BJ (cell line): Measurements from ENCODE around the gene MYO18A. TPM values are rescaled to one million over a fixed set of nuclear protein-coding genes. Genes with fewer than 3 reads are reported as not detected.

ENCODE experiments used
- CTCF ChIA-PET: fragments of 350-600 bp; formaldehyde crosslinking; extraction: SDS; loops from one replicate; lab custom pipeline; 2021; ENCODE audit warnings: antibody characterized with exemption, inconsistent platforms; lab: Yijun Ruan, JAX
- POLR2A ChIA-PET: fragments of 300-600 bp; sonication (Branson Sonifier 250); formaldehyde crosslinking; extraction: SDS; loops from one replicate; lab custom pipeline; 2021; ENCODE audit warnings: antibody characterized with exemption; lab: Charles Lee
- DNase-seq: peaks from one replicate; pipeline ENCODE4 v3.0.0-alpha.2; 2011; ENCODE audit warnings: low read depth
- H3K27me3 ChIP-seq: 2 replicates; pipeline ENCODE4 v1.6.0; 2011; ENCODE audit warnings: low read length; ENCODE audit not compliant: control insufficient read depth, insufficient read depth
- H3K36me3 ChIP-seq: 2 replicates; pipeline ENCODE4 v1.5.1; 2011; ENCODE audit warnings: low read length; ENCODE audit not compliant: control insufficient read depth, insufficient read depth
- H3K4me3 ChIP-seq: 2 replicates; pipeline ENCODE4 v1.5.1; 2011; ENCODE audit warnings: low read depth, mild to moderate bottlenecking, control low read depth, low read length
- polyA plus RNA-seq: library from polyadenylated mRNA; depleted of rRNA; stranded (reverse); fragments of >200 nt; gene quantifications from 2 replicates; pipeline ENCODE4 v1.2.3, GENCODE V29; 2011
- TF ChIP-seq, protein P1 (sequence below): IDR thresholded peaks from 2 replicates; pipeline ENCODE4 v1.5.1; 2011; ENCODE audit warnings: low read depth, mild to moderate bottlenecking, control low read depth, inconsistent platforms, low read length, moderate library complexity; ENCODE audit not compliant: insufficient read depth

MYO18A gene
- polyA plus RNA-seq, 1 experiment, result 12.0 TPM

GRCh38 chr17:29034510-29034909, 145.7 kb downstream of the MYO18A start:
- peaks cover 35% of the 10 kb centered on the region for H3K27me3 ChIP-seq
- CTCF ChIA-PET, result no interaction called here
- DNase-seq, result no peak
- no peaks in the 10 kb centered on the region for H3K36me3 ChIP-seq
- TF ChIP-seq, protein P1, sequence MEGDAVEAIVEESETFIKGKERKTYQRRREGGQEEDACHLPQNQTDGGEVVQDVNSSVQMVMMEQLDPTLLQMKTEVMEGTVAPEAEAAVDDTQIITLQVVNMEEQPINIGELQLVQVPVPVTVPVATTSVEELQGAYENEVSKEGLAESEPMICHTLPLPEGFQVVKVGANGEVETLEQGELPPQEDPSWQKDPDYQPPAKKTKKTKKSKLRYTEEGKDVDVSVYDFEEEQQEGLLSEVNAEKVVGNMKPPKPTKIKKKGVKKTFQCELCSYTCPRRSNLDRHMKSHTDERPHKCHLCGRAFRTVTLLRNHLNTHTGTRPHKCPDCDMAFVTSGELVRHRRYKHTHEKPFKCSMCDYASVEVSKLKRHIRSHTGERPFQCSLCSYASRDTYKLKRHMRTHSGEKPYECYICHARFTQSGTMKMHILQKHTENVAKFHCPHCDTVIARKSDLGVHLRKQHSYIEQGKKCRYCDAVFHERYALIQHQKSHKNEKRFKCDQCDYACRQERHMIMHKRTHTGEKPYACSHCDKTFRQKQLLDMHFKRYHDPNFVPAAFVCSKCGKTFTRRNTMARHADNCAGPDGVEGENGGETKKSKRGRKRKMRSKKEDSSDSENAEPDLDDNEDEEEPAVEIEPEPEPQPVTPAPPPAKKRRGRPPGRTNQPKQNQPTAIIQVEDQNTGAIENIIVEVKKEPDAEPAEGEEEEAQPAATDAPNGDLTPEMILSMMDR, result no peak
- POLR2A ChIA-PET, result no interaction called here
- H3K4me3 ChIP-seq, result no peak overlapping the region

DNA sequence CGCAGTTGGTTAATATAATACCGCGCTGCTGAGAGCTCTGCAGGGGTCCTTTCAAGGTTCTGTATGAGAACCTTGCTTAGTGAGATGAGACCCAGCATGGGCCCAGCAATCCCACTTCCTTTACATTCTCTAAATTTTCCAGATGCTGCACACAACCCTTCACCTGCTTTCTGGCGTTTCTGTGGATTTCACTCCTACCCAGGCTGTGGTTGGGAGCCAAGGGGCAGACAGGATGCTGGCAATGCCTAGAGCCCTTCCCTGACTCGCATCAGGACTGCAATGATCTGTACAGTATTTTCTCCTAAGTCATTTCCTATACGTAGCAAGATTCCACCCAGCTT, 147.4 kb downstream of the MYO18A start:
- CTCF ChIA-PET, result interaction anchor here (0.7 to 1.6 kb wide), 3 partner anchors 13 to 84 kb away, joined by 3 read pairs; no protein-coding TSS in a partner anchor
- peaks cover 27% of the 10 kb centered on the region for H3K27me3 ChIP-seq
- H3K36me3 ChIP-seq, result no peaks in the 10 kb centered on the region
- TF ChIP-seq, protein P1, result no peak
- no peak overlapping the region for H3K4me3 ChIP-seq
- DNase-seq, result no peak
- POLR2A ChIA-PET, result no interaction called here

DNA sequence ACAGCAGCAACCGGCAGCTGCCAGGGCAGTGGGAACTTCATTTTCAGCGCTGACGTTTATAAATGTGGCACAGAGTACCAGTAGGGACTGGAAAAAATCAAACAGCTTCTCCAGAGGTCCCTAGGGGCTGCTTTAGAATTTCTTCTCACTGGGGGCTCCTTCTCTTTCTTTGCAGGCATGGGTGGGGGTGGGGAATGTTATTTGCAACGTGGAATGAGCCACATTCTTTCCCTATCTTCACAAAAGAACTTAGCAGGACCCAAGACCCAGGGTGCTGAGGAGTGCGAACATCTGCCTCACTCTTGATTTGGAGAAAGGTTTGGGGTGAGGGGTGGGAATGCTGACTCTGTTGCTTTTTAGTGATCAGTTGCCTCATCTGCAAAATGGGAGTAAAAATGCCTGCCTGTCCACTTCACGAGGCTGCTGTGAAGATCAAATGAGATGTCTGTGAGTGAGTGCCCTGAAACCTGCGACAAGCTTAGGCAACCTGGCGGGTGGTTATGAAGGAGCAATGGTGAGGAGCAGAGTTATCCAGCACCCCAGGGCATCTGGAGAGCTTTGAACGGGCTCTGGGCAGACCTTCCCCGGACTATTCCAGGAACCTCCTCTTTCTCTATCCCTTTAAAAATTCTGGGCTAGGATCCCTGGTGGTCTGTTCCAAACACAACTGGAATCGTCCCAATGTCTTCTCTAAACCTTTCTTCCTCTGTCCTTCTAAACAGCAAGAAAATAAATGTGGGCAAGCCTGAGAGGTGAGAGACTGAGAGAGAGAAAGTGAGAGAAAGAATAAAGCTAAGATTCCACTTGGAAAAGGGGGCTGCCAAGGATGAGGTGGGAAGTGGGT, 148.0 kb downstream of the MYO18A start:
- TF ChIP-seq, protein P1, result no peak
- Histone ChIP-seq H3K36me3 (no peaks in the 10 kb centered on the region), H3K27me3 (peaks cover 22% of the 10 kb centered on the region), H3K4me3 (no peak overlapping the region)
- POLR2A ChIA-PET, result no interaction called here
- no peak for DNase-seq
- CTCF ChIA-PET, result interaction anchor here (0.7 to 1.6 kb wide), 2 partner anchors 23 to 84 kb away, joined by 3 read pairs; no protein-coding TSS in a partner anchor

- TF ChIP-seq, protein P1, result no peak
- H3K27me3 ChIP-seq, result peaks cover 18% of the 10 kb centered on the region
- ChIA-PET CTCF (interaction anchor here (1.6 kb wide), 1 partner anchor 22 kb away, joined by 3 read pairs; no protein-coding TSS in a partner anchor), POLR2A (no interaction called here)
- DNase-seq, result no peak
- no peaks in the 10 kb centered on the region for H3K36me3 ChIP-seq
- H3K4me3 ChIP-seq, result no peak overlapping the region
Observed at GRCh38 chr17:29031488-29031887, 148.7 kb downstream of the MYO18A start.

DNA sequence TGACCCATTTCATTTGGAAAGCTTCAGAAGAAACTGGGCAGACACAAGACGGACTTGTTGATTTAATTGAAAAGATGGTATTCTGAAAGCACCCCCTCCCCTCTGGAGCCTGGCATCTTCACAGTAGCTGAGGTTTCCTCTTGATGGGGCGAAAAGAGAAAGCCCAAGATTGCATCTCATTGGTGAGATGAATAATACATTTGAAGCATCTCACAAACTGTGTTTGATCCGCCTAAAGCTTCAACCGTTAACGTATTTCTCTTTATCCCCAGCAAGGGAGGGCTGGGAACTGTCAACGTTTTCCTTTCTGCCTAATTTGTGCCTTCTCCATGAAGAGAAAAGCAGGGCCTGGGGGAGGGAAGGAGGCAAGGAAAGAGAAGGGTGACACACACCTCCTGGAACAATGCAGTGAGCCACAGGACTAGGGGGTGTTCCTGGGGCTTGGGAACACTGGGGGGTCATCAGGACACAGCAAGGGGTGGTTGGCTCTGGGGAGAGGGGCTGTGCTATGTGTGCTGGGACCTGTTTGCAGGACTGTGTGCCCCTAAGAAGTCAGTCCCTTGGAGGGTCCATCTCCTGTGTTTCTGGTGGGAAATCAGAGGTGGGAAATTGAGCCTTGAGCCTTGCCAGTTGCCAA, 155.8 kb downstream of the MYO18A start:
- CTCF ChIA-PET, result interaction anchor here (0.5 to 0.8 kb wide), 2 partner anchors 93 to 196 kb away, joined by 3 read pairs; no protein-coding TSS in a partner anchor
- TF ChIP-seq, protein P1, result no peak
- no peak for DNase-seq

More for the DNA sequence above, 155.8 kb downstream of the MYO18A start:
- H3K4me3 ChIP-seq, result no peak overlapping the region
- H3K36me3 ChIP-seq, result no peaks in the 10 kb centered on the region
- H3K27me3 ChIP-seq, result peaks cover 37% of the 10 kb centered on the region
- POLR2A ChIA-PET, result no interaction called here
